T-helper 2 cell treated with Interferon-gamma antibody and Interleukin-4, amounts not matched to agents 5 μg/mL and 100 μg/mL, for 36 hours (primary cell): ENCODE data around the gene ETNK2.

Experiments used
- DNase-seq: peaks from one replicate; pipeline ENCODE4 v3.0.0; 2021; ENCODE audit warnings: low spot score
- H3K27ac Mint-ChIP-seq: one replicate; pipeline ENCODE4 v1.8.0; 2021; ENCODE audit warnings: mild to moderate bottlenecking, mixed read lengths
- H3K27me3 Mint-ChIP-seq: one replicate; pipeline ENCODE4 v1.8.0; 2021; ENCODE audit warnings: low read depth, mixed read lengths
- H3K36me3 Mint-ChIP-seq: one replicate; pipeline ENCODE4 v1.8.0; 2021; ENCODE audit warnings: low read depth, mixed read lengths
- H3K4me1 Mint-ChIP-seq: one replicate; pipeline ENCODE4 v1.8.0; 2021; ENCODE audit warnings: low read depth, mixed read lengths
- H3K4me3 Mint-ChIP-seq: one replicate; pipeline ENCODE4 v1.8.0; 2022; ENCODE audit warnings: mild to moderate bottlenecking, moderate library complexity, mixed read lengths
- H3K9me3 Mint-ChIP-seq: one replicate; pipeline ENCODE4 v1.8.0; 2021; ENCODE audit warnings: mixed read lengths

Gene ETNK2

DNA sequence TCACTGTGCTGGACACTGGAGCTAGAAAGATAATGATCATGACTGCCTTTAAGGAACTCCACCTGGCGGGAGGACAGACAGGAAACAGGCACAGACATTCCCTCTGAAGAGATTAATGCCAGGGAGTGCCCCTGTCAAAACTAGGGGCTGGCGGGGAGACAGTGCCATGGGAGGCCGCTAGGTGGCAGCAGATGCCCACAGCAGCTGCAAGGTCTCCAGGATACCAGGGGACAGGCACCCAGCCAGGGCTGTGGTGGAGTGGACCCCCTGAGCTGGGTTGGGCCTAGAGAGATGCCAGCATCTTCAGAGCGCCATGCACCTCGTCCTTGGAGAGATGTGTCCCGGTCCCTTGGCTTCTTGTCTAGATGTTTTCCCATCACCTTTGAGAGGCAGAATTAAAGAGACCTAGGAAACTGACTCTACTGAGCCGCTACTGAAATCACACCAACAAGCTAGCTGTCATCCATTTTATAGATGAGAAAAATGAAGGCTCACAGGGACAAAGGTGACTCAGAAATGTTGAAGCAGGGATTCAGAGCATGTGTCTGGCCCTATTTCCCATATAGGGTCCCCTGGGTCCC, 10.7 kb upstream of the ETNK2 start:
- Mint-ChIP-seq H3K9me3 (peaks cover 6% of the 10 kb centered on the region), H3K27me3 (peaks cover 2% of the 10 kb centered on the region), H3K4me3 (no peak overlapping the region), H3K27ac (no peak overlapping the region), H3K36me3 (no peaks in the 10 kb centered on the region), H3K4me1 (no peaks in the 10 kb centered on the region)
- peak; percentile 64 for DNase-seq

GRCh38 chr1:204161609-204162493, 10.0 kb upstream of the ETNK2 start:
- Mint-ChIP-seq H3K27me3 (peaks cover 2% of the 10 kb centered on the region), H3K4me3 (no peak overlapping the region), H3K36me3 (no peaks in the 10 kb centered on the region), H3K9me3 (no peaks in the 10 kb centered on the region), H3K27ac (no peak overlapping the region), H3K4me1 (no peaks in the 10 kb centered on the region)
- no peak for DNase-seq

- Mint-ChIP-seq H3K9me3 (no peaks in the 10 kb centered on the region), H3K27ac (no peak overlapping the region), H3K27me3 (peaks cover 15% of the 10 kb centered on the region)
These were observed 6.1 kb upstream of the ETNK2 start for GRCh38 chr1:204157962-204158361.

GRCh38 chr1:204155881-204156280, 4.0 kb upstream of the ETNK2 start:
- no peak overlapping the region for H3K4me3 Mint-ChIP-seq
- H3K9me3 Mint-ChIP-seq: no peaks in the 10 kb centered on the region
- no peak for DNase-seq
- H3K36me3 Mint-ChIP-seq: no peaks in the 10 kb centered on the region
- H3K27me3 Mint-ChIP-seq: peaks cover 22% of the 10 kb centered on the region
- H3K27ac Mint-ChIP-seq: no peak overlapping the region
- H3K4me1 Mint-ChIP-seq: no peaks in the 10 kb centered on the region

More at GRCh38 chr1:204157962-204158361, 6.1 kb upstream of the ETNK2 start:
- Mint-ChIP-seq H3K4me3 (no peak overlapping the region), H3K36me3 (no peaks in the 10 kb centered on the region), H3K4me1 (no peaks in the 10 kb centered on the region)
- no peak for DNase-seq

DNA sequence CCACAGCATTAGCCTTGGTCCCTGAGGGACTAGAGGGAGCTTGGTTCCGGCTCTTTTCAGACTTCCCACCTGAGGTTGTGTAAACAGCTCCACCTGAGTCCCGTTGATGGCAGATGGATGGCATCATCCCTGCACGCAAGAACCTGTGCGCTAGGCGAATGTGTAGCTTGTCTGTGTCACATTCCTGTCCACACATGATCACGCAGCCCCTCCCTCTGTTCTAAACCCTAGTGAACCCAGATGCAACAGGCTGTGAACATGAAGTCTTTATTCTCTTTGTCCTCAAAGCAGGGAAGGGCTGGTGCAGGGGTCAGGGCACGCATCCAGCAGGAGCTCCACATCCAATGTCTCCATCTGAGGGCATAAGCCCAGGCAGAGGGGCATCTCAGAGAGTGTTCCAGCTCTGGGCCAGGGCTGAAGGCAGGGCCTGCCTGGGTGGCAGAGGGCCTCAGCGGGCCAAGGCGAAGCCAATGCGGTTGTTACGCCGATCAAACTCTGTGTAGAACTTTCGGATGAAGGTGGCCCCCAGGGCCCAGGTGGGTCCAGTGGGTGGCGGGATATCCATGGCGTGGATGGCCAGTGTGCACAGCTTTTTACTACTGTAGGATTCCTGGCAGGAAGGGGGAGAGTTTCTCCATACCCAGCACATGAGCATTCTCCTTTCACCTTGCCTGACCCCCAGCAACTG, 2.9 kb upstream of the ETNK2 start:
- no peaks in the 10 kb centered on the region for H3K36me3 Mint-ChIP-seq
- no peaks in the 10 kb centered on the region for H3K4me1 Mint-ChIP-seq
- no peak overlapping the region for H3K27ac Mint-ChIP-seq
- H3K4me3 Mint-ChIP-seq: no peak overlapping the region
- DNase-seq: no peak
- H3K27me3 Mint-ChIP-seq: peaks cover 32% of the 10 kb centered on the region
- no peaks in the 10 kb centered on the region for H3K9me3 Mint-ChIP-seq

DNA sequence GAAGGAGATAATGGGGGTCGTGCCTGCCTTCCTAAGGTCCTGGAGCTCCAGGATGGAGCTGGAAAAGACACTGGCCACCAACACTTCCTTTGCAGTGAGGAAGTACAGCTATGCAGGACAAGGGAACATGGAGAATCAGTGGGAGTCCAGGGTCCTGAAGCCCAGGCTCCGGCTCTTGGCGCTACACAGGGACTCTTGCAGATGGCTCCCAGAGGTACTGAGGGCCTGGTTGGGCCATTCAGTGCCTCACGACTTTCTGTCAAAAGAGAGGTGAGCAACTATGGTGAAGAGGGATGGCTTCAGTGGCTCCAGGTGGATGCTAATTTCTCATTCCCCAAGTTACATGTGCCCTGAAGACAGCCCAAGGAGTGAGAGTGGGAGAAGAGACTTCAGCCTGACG, 1.8 kb upstream of the ETNK2 start:
- no peak for DNase-seq
- no peak overlapping the region for H3K27ac Mint-ChIP-seq
- no peak overlapping the region for H3K4me3 Mint-ChIP-seq
- H3K36me3 Mint-ChIP-seq: no peaks in the 10 kb centered on the region
- H3K4me1 Mint-ChIP-seq: no peaks in the 10 kb centered on the region
- H3K9me3 Mint-ChIP-seq: no peaks in the 10 kb centered on the region
- peaks cover 36% of the 10 kb centered on the region for H3K27me3 Mint-ChIP-seq

- Mint-ChIP-seq H3K9me3 (no peaks in the 10 kb centered on the region), H3K36me3 (no peaks in the 10 kb centered on the region), H3K4me3 (peak overlapping the region; percentile 56), H3K27ac (no peak overlapping the region), H3K27me3 (peaks cover 36% of the 10 kb centered on the region), H3K4me1 (no peaks in the 10 kb centered on the region)
- no peak for DNase-seq
These were observed 633 bp upstream of the ETNK2 start for GRCh38 chr1:204152310-204153044.

- H3K4me1 Mint-ChIP-seq: no peaks in the 10 kb centered on the region
- H3K36me3 Mint-ChIP-seq: no peaks in the 10 kb centered on the region
- H3K27ac Mint-ChIP-seq: no peak overlapping the region
- no peak for DNase-seq
- H3K27me3 Mint-ChIP-seq: peaks cover 34% of the 10 kb centered on the region
- H3K9me3 Mint-ChIP-seq: no peaks in the 10 kb centered on the region
- peak overlapping the region; percentile 62 for H3K4me3 Mint-ChIP-seq
These were observed 917 bp downstream of the ETNK2 start for GRCh38 chr1:204150702-204151551.

- Mint-ChIP-seq H3K4me3 (peak overlapping the region; percentile 27), H3K27ac (no peak overlapping the region)
These were observed 1.9 kb downstream of the ETNK2 start for GRCh38 chr1:204149635-204150565.

GRCh38 chr1:204149107-204149506, 2.7 kb downstream of the ETNK2 start:
- H3K36me3 Mint-ChIP-seq: no peaks in the 10 kb centered on the region
- H3K27ac Mint-ChIP-seq: no peak overlapping the region
- DNase-seq: no peak
- no peak overlapping the region for H3K4me3 Mint-ChIP-seq
- no peaks in the 10 kb centered on the region for H3K9me3 Mint-ChIP-seq
- peaks cover 30% of the 10 kb centered on the region for H3K27me3 Mint-ChIP-seq
- H3K4me1 Mint-ChIP-seq: no peaks in the 10 kb centered on the region

More at GRCh38 chr1:204149635-204150565, 1.9 kb downstream of the ETNK2 start:
- H3K36me3 Mint-ChIP-seq: no peaks in the 10 kb centered on the region
- DNase-seq: no peak
- peaks cover 35% of the 10 kb centered on the region for H3K27me3 Mint-ChIP-seq
- H3K9me3 Mint-ChIP-seq: no peaks in the 10 kb centered on the region
- H3K4me1 Mint-ChIP-seq: no peaks in the 10 kb centered on the region

DNA sequence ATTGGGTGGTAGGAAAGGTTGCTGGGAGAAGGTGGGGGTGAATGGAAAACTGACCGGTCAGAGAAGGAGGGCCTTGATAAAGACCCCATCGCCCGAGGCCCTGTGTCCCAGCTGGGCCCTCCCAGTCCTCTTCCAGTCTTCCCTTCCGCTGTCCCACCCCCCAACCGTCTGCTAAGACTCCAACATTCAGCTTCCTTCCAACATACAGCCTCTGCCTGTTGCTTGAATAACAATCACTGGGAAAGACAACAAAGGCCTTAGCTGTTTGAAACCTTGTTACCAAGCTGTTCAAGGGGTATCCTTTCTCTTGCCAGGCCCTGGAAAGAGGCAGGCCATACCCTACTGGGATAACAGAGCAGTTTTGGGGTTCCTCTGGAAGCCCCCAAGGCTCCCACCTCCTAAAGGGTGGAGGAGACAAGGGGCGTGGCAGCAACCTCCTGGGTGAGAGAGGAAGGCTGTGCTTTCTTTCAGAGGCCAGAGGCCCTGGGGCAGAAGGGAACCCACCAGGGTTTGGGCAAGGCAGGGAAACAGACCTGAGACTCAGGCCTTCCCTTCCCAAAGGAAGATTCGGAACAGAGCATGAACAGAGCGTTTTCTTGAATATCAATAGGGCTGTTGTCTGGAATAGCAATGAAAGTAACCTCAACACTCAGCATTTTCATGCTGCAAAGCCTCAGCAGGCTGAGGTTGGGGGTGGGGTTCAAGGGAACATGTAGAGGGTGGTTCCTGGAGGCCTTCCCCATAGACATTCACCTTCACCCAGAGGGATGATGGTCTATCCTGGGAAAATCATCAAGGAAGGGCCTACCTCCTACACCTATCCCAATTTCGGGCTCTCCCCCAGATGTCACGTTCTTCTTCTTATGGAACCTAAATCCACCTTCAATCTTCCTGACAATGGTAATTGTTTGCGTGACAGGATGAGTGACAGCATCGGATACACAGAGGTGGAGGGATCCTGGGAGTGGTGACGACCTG, 4.1 kb downstream of the ETNK2 start:
- no peak for DNase-seq
- Mint-ChIP-seq H3K36me3 (no peaks in the 10 kb centered on the region), H3K4me3 (no peak overlapping the region), H3K27me3 (peaks cover 21% of the 10 kb centered on the region), H3K9me3 (no peaks in the 10 kb centered on the region), H3K4me1 (no peaks in the 10 kb centered on the region), H3K27ac (no peak overlapping the region)
